Stimulated activated CD8-positive, alpha-beta memory T cell treated with anti-CD3 and anti-CD28 coated beads, Interleukin-15, amount 100 ng/mL, for 4 hours (primary cell): ENCODE data around the gene SPRED2.

ENCODE experiments used
- DNase-seq, 2 donors: peaks; one replicate each; pipeline ENCODE4 v3.0.0-alpha.2; 2020; ENCODE audit warnings: low read depth in 2 of 2

The SPRED2 gene

DNA sequence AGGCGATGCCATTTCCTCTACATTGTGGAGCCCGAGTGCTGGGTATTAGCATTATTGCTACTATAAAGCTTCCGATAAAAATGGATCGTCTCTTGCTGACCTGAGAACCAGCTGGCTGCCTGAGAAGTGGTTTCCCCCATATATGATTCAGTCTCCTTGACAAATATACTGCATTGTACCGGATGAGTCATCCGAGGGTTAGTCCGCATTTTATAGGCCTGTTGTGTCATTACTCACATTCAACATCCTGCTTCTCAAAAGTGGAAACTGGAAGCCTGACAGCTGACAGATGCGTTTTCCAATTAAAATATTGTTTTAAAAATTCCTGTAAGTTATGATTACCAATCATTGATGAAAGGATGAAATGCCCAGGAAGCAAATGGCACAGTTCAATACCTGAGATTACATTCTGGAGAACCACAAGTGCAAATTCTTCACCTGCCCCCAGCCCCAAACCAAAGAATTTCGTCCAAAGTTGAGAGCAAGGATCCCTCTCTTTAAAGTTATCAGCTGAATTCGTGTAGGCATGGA, 65.7 kb downstream of the SPRED2 start:
- DNase-seq: peak in 1 of 2 donors; percentile 5

DNA sequence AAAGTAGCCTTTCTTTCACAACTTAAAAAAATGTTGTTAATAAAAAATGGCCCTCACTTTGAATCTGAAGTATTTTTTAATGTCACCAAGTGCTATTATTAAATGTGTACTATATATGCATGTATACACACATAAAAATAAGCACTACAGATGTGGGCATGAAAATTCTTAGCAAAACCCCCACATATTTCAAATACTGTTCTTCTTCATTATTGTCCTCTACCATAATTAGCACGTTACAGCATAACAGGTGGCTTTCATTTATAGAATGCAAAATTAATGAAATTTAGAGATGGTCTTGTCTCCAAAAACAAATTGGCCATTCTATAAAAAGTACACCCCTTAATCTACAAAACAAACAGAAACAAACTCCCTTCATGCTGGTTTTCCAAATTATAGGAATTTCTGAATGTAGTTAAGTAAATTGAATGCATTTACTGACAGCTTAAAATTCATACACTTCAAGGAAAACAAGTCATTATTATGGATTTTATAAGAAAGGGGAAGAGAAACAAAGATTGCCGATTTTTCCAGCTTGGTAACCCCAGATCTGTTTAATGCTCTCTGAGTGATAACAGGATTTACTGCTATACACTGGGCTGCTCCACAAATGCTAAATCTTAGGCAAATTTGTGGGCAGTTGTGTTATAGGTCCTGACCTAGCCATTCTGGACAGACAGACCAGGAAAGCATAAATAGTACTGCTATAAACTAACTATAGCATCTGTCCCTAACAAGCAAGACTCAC, 67.2 kb downstream of the SPRED2 start:
- no peak for DNase-seq

DNA sequence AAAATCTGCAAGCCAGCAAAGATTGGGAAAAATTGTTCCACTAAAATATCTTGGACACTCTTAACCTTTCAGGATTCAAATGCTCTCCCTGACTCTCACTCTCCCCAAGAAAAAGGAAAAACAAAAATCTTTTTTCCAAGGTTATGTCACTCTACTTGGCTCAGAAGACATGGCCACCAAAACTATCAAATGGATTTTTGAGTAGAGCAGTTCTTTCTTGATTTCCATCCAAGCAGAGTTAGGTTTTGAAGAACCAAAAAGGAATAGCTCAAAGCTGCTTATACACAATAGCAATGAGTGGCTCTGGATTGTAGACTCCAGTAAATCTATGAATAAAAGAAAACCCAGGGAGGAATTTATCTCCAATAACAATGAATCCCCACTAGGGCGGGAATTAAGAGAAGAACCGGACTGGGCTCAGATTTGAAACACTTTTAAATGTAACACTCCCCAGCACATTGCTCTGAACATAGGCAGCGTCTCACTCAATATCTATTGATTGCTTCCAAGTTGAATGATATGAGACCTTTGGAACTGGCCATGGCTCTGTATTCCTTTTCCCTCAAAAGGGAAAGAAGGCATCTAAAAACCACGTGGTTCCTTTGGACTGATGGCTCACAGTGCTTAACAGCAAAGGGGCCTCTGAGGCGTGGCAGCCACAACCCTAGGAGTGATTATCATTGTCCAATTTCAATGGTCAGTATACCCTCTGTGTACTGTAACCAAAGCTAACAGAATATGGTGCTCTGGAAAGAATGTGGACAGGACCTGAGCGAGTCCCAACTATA, 68.3 kb downstream of the SPRED2 start:
- no peak for DNase-seq

DNA sequence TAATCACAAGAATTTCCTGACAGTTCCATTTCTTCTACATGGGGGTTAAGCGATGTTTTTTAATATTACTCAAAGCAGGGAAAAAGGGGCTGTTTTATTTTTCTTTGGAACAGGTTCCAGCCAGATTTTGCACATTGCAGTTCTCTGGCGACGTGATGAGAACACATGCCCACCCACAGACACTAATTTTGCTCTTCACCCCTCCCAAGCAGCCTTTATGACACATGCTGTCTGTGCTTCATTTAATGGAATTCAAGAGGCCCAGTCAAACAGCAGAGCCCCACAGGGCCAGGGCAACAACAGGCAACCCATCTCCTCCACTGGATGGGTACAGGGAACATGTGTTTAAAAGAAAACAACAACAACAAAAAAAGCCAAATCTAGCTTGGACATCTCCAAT, 70.8 kb downstream of the SPRED2 start:
- no peak for DNase-seq

DNA sequence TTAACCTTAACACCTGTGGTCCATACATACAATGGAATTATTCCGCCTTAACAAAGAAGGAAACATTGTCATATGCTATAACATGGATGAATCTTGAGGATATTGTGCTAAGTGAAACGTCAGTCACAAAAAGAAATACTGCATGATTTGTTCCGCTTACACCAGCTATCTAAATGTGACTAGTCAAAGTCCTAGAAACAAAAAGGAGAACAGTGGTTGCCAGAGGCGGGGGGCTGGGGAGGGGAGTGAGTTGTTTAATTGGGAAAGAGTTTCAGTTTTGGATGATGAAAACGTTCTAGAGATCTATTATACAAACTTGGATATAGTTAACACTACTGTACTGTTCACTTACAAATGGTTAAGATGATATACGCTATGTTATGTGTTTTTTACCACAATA, 72.0 kb downstream of the SPRED2 start:
- no peak for DNase-seq

DNA sequence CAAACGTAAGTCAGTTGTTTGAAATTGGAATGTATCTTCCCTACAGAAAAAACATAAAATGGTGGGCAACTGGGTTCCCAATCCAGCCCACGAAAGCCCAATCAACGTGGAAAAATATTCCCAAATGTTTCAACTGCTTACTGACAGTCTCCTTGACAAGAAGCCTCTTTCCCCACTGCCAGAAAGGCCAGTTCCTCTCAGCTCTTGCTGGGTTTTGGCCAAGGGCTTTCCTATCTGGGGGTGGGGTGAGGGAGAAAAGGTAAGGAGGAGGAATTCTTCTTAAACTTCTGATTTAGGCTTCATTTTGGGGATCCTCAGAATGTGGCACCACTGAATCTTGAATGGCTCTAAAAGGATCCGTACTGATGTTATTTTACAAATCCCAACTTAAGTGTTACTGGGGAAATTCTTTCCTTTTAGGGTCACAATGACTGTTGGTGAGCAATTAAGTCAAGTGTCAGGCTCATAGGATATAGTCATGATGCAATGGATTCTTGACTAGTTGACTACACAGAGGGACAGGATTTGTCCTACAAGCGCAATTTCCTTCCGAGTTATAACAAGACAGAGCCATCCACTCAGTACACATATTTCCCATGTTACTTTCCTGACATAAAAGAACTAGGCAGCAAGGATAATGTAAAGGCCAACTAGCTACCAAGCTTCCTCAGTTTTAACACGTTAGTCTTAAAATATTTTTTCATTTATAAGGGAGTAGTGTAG, 73.6 kb downstream of the SPRED2 start:
- no peak for DNase-seq

DNA sequence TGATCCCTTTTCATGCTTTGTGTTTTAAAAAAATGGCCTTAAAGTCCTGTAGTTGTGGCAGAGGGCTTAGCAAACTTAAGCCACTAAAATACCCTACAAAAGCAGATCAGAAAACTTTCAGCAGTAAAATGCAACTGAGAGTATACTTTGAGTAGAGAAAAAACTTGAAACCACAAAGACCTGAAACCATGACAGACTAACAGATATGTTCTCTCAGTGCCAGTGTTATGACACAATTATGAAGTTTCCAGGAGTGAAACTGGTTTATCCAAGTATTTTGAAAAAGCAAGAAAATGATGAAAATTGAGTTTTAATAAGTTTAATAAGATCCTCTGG, 74.5 kb downstream of the SPRED2 start:
- no peak for DNase-seq

DNA sequence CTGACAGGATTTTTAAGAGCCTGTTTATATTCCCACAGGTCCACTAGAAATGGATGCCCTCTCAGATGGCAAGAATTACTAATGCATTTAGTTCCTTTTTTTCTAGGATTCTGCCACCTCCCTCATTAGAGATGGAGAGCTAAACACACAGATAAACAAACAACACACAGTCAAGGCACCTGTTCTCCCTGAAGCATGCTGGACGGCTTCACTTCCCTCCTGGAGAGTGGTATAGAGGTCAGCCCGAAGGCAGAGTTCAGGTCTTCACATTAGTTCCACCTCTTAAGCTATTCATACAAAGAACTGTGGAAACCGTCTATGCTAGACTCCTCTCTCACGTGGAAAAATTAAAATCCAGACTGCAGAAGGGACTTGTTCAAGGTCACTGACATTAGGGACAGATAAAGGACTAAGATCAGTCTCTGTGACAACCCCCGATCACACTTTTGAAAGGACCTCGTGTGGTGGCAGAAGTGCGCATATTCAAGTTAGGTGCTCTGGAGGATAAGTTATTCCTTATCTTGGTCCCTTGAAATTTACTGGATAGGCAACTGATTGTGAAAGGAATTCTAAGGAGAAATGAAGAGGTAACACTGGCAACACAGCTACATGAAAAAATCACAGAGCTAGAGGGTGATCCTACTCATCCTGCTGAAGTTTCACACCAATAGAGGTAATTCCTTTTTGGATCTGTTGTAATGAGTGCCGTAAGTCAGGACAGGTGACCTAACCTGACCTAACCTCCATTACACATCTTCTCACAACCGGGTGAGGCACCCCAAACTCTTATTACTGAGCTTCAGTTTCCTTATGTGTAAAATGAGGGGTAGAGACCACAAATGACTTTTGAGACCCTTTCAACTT, 75.1 kb downstream of the SPRED2 start:
- no peak for DNase-seq

DNA sequence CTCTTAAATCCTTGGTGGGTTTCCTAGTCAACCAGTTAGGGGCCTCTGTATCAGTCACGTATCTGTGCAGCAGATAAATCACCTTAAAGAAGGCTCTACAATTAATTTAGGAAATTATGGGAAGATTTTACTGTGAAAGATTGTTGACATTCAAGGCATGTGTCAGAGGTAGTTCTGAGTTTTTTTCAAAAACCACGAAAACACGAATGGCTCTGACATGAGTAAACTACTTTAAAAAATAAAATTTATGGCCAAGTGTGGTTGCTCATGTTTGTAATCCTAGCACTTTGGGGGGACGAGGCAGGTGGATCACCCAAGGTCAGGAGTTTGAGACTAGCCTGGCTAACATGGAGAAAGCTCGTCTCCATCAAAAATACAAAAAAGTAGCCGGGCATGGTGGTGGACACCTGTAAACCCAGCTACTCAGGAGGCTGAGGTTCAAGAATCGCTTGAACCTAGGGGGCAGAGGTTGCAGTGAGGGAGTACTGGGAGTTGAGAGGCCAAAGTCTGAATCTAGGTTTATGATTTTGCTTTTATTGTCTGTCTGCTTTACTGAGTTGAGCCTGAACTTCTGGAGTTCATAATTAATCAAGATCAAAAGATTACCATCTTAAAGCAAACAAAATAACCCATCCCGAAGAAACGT, 77.1 kb downstream of the SPRED2 start:
- no peak for DNase-seq

DNA sequence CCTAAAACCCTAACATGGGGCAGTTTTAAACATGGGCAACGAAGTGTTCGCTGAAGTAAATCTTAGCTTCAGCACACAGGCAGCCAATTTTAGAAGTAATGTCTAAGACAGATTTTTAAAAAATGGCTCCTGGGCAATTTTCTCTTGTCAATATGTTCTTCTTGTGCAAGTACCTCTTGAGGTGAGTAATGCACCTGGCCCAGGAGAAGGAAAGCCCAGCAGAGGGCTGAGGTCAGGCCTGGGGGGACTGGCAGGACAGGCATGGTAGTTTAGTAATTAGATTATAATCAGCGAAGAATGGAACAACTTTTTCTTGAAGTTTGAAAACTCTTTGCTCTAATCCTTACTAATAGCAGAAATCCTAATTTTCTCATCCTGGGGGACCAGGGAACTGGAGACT, 77.6 kb downstream of the SPRED2 start:
- DNase-seq: no peak

DNA sequence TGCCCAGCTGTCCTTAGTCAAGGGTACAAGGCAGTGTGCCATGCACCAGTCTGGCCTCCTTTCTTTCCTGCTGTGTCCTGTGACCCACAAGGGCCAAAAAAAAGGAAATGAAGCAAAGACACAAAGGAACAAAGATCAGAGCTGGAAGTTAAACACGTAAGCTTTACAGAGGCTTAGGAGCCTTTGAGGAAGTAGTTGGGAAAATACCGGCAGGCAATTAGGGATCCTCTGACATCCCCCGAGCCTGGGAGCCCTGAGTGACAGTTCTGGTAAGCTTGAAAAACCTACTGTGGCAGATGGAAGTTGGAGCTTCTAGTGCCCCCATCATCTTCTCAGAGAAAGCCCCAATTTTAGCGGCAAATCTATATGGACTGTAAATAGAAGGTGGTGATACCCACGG, 78.5 kb downstream of the SPRED2 start:
- no peak for DNase-seq

DNA sequence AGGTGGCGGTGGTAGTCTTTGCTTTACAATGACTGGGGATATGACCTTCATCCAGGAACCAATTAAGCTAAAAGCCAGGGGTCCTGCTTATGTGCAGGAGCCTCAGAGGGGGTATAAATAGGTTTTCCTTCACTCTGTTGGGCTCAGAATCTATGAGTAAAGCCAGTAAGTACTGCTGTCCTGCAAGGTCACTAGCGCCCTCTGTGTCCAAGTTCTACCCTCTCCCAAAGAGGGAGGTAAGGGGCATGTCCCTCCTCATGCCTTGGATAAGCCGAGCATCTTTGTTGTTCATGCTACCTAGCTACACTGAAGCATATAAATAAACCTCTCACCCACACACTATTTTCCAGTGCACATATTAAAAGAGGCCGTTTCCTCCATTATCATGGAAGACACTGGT, 79.4 kb downstream of the SPRED2 start:
- no peak for DNase-seq

DNA sequence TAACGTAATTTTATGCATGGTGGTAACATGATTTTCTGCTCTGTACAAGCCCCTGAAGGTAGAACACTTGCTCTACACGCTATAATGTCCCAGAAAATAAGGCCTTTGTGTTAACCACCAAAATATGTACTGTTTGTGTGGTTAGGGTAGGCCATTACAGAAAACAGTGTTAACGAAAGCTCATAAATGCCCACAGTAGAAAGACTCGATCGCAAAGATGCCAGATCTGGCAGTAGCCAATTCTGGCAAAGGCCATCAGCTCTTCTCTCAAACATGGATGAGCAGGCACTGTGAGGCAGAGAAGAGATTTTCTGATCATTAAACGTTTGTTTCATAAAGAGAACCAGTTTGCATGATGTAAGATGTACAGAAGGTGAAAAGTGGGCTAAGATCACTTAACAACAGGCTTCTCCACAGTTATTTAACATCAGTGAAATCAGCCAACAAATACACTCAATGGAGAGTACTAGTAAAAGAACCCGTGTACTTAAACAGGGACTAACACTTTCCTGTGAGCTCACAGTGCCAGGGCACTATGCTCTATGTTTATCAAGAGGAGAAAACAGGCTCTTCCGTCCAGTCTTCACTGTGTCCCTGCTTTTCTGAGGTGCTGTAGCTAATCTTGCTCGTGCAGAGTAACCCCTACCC, 80.3 kb downstream of the SPRED2 start:
- DNase-seq: no peak

DNA sequence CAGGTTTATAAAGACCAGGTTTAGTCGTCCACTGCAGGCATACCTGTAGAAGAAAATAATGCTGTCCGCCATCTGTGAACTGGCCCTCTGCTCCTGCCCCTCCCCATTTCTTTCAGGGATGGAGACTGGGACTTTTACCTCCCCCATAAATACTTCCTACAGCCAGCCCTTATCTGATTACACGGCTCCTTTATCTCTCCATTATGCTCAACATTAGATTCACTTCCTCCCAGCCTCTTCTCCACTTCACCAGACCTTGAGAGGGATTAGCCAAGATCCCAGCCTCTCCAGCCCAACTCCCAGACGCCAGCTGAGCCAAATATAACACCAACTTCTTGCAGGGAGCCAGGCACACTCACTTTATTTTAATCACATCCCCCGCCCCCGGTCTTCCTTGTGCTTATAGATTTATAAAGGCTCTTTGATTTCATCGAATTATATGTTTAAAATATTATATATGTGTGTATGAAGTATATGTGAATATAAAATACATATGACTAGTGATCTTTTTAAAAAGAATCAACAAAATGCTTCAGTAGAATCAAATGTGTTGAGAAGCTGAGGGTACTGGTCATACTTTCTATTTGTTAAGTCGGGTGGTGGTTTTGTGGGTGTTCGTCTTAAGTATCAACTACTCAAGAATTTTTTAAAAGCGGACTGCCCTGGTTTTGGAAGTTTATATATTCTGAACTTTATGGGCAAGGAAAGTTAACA, 81.0 kb downstream of the SPRED2 start:
- DNase-seq: no peak

DNA sequence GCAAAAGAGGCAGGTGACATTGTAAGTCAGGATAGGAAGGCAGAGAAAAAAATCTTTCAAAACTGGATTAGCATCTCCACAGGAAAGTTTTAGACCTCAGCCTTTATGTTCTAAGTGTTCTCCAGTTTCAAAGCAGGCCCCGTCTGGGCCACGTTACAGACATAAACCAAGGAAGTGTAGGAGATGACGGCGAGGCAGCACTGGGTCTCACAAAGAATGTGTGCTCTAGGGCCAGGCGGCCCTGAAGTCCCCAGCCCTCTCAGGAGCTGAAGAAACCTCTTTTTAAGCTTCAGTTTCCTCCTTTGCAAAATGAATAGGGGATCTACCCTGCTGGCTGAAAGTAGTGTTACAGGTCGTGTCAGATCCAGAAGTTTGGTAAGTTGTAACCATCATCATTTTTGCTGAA, 81.7 kb downstream of the SPRED2 start:
- no peak for DNase-seq

DNA sequence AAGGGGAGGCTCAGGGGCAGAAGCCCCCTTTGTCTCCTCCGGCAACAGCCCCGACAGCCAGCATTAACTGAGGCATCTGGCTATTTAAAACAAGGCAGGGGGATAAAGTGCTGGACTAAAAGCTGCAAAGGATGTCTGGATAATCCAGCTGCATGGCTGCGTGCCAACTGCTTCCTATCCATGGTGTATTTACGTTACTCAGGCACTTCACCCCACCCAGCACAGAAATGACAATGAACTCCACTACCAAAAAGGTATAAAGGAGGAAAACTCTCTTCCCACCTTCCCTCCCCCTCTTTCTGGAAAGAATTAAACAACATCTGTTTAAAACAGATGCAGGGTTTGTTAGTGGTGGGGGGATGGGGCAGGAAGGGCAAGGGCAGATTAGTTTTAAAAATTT, 82.5 kb downstream of the SPRED2 start:
- DNase-seq: no peak

DNA sequence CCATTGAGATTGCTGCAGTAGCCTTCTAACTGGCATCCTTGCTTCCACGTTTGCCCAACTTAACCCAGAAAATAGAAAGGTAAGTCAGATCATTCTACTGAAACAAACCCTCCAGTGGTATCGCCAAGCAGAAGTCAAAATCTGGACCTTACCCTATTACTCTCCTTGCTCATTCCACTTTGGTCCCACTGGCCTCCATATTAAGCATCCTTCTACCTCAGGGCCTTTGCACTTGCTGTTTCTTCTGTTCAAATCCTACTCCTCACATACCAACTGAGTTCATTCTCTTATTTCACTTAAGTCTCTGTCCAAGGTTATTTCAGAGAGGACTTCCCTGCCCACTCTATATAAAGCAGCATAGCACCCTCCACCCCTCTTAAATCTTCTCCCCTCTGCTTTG, 84.5 kb downstream of the SPRED2 start:
- no peak for DNase-seq

DNA sequence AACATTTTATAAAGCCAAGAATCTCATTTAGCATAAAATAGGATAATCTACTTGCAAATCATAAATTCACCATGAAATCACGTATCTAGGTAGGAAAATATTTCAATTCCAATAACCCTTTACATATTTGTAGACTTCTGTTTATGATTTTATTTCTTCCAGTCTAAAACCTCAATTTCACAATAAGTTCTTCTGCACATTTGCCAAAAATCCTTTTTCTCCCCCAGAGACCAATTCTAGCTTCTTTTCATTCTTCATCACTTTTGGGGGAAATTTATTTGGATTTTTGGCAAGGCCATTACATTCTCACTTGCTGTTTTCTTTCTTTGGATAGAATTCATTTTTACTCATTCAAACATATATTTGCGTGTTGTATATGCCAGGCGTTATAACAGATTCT, 86.8 kb downstream of the SPRED2 start:
- no peak for DNase-seq

DNA sequence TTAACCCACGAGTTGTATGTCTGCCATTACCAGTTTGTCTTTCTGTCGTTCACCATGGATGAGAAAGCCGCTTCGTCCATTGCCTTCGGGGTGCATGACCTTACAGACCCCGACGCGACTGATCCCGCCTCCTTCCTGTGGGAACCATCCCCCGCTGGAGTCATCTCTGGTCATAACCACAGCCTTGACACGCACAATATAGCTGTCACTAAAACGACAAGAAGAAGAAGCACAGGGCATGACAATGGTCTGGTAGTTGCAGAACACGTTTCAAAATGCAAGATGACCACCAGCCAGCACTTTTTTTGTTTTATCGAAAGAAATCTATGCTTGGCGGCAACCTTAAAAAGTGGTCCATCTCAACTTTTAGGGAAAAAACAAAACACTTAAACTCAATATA, 87.7 kb downstream of the SPRED2 start:
- no peak for DNase-seq

DNA sequence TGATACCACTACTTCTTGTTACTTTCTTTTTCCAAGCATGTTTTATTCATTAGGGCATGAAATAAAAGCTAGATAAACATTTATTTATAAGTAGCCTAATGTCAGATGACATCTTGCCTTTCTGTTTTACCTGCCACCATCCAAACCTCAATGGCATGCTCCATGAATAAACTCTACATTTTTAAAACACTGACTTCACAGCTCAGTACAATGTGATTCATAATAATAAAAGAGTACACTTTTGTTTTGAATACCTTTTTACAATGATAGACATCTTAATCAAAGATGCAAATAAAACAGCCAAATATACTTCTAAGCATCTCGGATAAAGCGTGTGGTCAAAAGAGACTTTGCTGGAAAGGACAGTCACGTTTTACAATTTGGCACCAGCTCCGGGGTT, 88.2 kb downstream of the SPRED2 start:
- DNase-seq: no peak
